Thyroid gland (tissue), 4 donors: ENCODE results near the gene EXOC3L4. TPM values are rescaled to one million over a fixed set of nuclear protein-coding genes. Genes with fewer than 3 reads are reported as not detected.

Experiments
- DNase-seq, 2 donors: peaks; one replicate each; pipeline ENCODE4 v3.0.0-alpha.2; 2019
- H3K27ac ChIP-seq, 3 donors: fragments of 200-600 bp; sonication (generic); 1 replicate in 2 of 3; 2 replicates in 1 of 3; pipeline ENCODE4 v1.5.1; 2016 to 2019; ENCODE audit warnings: mild to moderate bottlenecking in 1 of 3, moderate library complexity in 1 of 3
- H3K27me3 ChIP-seq: fragments of 200-600 bp; sonication (generic); one replicate; pipeline ENCODE4 v1.5.1; 2019
- H3K36me3 ChIP-seq, 2 donors: fragments of 200-600 bp; sonication (generic); one replicate each; pipeline ENCODE4 v1.5.1; 2016 to 2019
- H3K4me1 ChIP-seq, 2 donors: fragments of 200-600 bp; sonication (generic); one replicate each; pipeline ENCODE4 v1.5.1; 2017 to 2019
- H3K4me3 ChIP-seq, 3 donors: fragments of 200-600 bp; sonication (generic); replicated peaks in 1 of 3; 1 replicate in 2 of 3; 2 replicates in 1 of 3; pipeline ENCODE4 v1.5.1; 2016; ENCODE audit warnings: mild to moderate bottlenecking in 1 of 3
- H3K9me3 ChIP-seq: fragments of 200-600 bp; sonication (generic); one replicate; pipeline ENCODE4 v1.5.1; 2017
- POLR2A ChIP-seq, 2 donors: fragments of 450-650 bp; IDR thresholded peaks; one replicate each; pipeline ENCODE4 v1.6.1; 2017; ENCODE audit warnings: antibody characterized with exemption in 2 of 2, mild to moderate bottlenecking in 2 of 2, moderate library complexity in 1 of 2
- WGBS, 2 donors: methylation state at CpG; one replicate each; pipeline ENCODE4 v1.1.5; 2017; 5-methylcytosine and 5-hydroxymethylcytosine counted together
- intact Hi-C: fragments of 100-400 bp; cut with DNase I; formaldehyde crosslinking; loops from one replicate; pipeline ENCODE4 v1.15.1; 2023
- total RNA-seq, 4 donors: library from RNA; depleted of rRNA; stranded (reverse); fragments of >200 nt; gene quantifications; one replicate each; pipeline ENCODE4 v1.2.3, GENCODE V29; 2016
- TF ChIP-seq, protein P1 (sequence below), 6 experiments: fragments of 200-600 bp in 3 of 6; fragments of 450-650 bp in 3 of 6; sonication (generic) in 3 of 6; IDR thresholded peaks; one replicate each; pipeline ENCODE4 v1.5.1; 2016 to 2019; ENCODE audit warnings: antibody characterized with exemption in 6 of 6, mild to moderate bottlenecking in 2 of 6, inconsistent platforms in 1 of 6, moderate library complexity in 1 of 6

EXOC3L4 gene
- total RNA-seq, 4 donors from 2014 or later, result 0.44 to 0.78 TPM; not detected in 2

GRCh38 chr14:103091041-103091882 is 3.3 kb upstream of the EXOC3L4 start:
- Histone ChIP-seq H3K36me3 (no peaks in the 10 kb centered on the region), H3K27me3 (no peaks in the 10 kb centered on the region), H3K4me3 (peak overlapping the region in 1 of 3 donors; percentile 48), H3K27ac (peak overlapping the region in 1 of 3 donors; percentile 18), H3K9me3 (no peaks in the 10 kb centered on the region), H3K4me1 (peaks cover 0 to 8% of the 10 kb centered on the region in 2 donors)
- peak; percentile 70 to 72 for DNase-seq
- intact Hi-C loops, result loop anchor here (10.0 kb wide), 1 partner anchor 396 kb away; no protein-coding TSS in a partner anchor
- WGBS, 2 donors, result 5 to 29% methylated on average over 8 to 12 of the region's 69 CpGs
- TF ChIP-seq POLR2A (IDR thresholded peaks at IDR 0.05), result no peak
- TF ChIP-seq, protein P1, sequence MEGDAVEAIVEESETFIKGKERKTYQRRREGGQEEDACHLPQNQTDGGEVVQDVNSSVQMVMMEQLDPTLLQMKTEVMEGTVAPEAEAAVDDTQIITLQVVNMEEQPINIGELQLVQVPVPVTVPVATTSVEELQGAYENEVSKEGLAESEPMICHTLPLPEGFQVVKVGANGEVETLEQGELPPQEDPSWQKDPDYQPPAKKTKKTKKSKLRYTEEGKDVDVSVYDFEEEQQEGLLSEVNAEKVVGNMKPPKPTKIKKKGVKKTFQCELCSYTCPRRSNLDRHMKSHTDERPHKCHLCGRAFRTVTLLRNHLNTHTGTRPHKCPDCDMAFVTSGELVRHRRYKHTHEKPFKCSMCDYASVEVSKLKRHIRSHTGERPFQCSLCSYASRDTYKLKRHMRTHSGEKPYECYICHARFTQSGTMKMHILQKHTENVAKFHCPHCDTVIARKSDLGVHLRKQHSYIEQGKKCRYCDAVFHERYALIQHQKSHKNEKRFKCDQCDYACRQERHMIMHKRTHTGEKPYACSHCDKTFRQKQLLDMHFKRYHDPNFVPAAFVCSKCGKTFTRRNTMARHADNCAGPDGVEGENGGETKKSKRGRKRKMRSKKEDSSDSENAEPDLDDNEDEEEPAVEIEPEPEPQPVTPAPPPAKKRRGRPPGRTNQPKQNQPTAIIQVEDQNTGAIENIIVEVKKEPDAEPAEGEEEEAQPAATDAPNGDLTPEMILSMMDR (IDR thresholded peaks at IDR 0.05), result peak; percentile 17 to 64 (median 44)

DNA sequence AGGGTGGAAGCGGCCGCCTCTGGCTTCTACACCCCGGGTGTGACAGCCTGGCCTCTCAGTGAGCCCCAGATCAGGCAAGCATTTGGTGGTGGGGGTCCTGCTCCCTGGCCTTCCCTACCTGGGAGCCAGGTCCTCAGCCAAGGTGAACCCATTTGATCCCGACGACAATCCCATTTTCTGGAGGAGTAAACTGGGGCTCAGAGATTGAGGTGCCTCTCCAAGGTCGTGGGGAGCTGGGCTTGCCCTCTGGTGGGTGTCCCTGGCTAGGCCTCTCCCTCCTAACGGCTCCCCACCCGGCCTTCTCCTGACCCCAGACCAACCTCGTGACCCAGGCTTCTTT is 2.7 kb upstream of the EXOC3L4 start:
- intact Hi-C loops, result loop anchor here (10.0 kb wide), 1 partner anchor 397 kb away; no protein-coding TSS in a partner anchor
- Histone ChIP-seq H3K9me3 (no peaks in the 10 kb centered on the region), H3K27ac (peak overlapping the region in 1 of 3 donors; percentile 18), H3K27me3 (no peaks in the 10 kb centered on the region), H3K36me3 (no peaks in the 10 kb centered on the region), H3K4me1 (peaks cover 0 to 8% of the 10 kb centered on the region in 2 donors), H3K4me3 (peak overlapping the region in 1 of 3 donors; percentile 48)
- TF ChIP-seq POLR2A (IDR thresholded peaks at IDR 0.05), result no peak
- 56 to 74% methylated on average over 6 to 8 of the region's 9 CpGs for WGBS, 2 donors
- DNase-seq, result no peak

DNA sequence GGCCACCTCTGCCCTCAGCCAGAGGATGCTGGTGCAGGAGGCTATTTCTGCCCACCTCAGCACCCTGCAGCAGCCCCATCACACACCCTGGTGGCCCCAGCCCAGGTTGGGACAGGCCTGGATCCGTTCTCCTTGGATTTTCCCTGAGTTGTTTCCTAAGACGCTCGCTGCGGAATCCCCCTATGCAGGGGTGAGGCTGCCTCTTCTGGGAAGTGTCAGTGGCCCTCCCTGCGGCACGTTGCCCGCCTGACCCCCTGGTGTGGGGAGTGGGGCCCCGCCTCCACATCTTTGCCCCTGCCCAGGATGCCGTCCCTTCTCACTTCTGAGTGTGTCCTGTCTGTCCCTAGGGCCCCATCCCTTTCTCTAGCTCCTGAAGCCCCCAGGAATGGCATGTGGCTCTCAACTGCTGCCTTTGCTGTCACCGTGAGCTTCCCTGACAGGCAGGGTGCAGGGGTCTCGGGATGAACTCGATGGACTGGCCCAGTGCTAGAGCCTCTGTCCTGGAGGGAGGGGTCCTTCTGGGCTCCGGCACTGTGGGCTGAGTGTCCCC is 594 bp upstream of the EXOC3L4 start:
- TF ChIP-seq, protein P1 (IDR thresholded peaks at IDR 0.05), result no peak
- no peak for TF ChIP-seq POLR2A (IDR thresholded peaks at IDR 0.05)
- H3K4me3 ChIP-seq, result no peak overlapping the region
- H3K27me3 ChIP-seq, result no peaks in the 10 kb centered on the region
- no peak overlapping the region for H3K27ac ChIP-seq
- peaks cover 0 to 8% of the 10 kb centered on the region in 2 donors for H3K4me1 ChIP-seq
- no peak for DNase-seq
- intact Hi-C loops, result loop anchor here (10.0 kb wide), 1 partner anchor 399 kb away; no protein-coding TSS in a partner anchor
- WGBS, 2 donors, result 81 to 89% methylated on average over 6 to 12 of the region's 13 CpGs
- no peaks in the 10 kb centered on the region for H3K36me3 ChIP-seq
- no peaks in the 10 kb centered on the region for H3K9me3 ChIP-seq

GRCh38 chr14:103095210-103095778 is 769 bp downstream of the EXOC3L4 start:
- 90 to 93% methylated on average over 9 to 11 of the region's 11 CpGs for WGBS, 2 donors
- Histone ChIP-seq H3K27ac (no peak overlapping the region), H3K9me3 (no peaks in the 10 kb centered on the region)

DNA sequence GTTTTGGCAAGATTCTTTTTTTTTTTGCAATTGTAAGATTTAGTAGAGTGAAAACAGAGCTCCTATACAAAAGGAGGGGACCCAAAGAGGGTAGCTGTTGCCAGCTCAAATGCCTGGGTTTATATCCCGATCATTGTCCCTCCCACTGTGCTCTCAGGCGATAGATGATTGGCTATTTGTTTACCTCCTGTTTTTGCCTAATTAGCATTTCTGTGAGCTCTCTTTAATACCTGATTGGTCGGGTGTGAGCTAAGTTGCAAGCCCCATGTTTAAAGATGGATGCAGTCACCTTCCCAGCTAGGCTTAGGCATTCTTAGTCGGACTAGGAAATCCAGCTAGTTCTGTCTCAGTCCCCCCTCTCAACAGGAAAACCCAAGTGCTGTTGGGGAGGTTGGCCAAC is 1.9 kb downstream of the EXOC3L4 start:
- Histone ChIP-seq H3K27ac (no peak overlapping the region), H3K36me3 (no peaks in the 10 kb centered on the region), H3K9me3 (no peaks in the 10 kb centered on the region), H3K27me3 (no peaks in the 10 kb centered on the region), H3K4me1 (peaks cover 0 to 3% of the 10 kb centered on the region in 2 donors), H3K4me3 (no peak overlapping the region)
- intact Hi-C loops, result loop anchor here (10.0 kb wide), 1 partner anchor 402 kb away; no protein-coding TSS in a partner anchor
- DNase-seq, result no peak
- no peak for TF ChIP-seq POLR2A (IDR thresholded peaks at IDR 0.05)
- TF ChIP-seq, protein P1 (IDR thresholded peaks at IDR 0.05), result no peak
- WGBS, 2 donors, result 60 to 64% methylated on average over 4 of the region's 4 CpGs

More at GRCh38 chr14:103095210-103095778, 769 bp downstream of the EXOC3L4 start:
- Histone ChIP-seq H3K27me3 (no peaks in the 10 kb centered on the region), H3K4me3 (no peak overlapping the region), H3K4me1 (peaks cover 0 to 8% of the 10 kb centered on the region in 2 donors), H3K36me3 (no peaks in the 10 kb centered on the region)
- DNase-seq, result no peak
- no peak for TF ChIP-seq POLR2A (IDR thresholded peaks at IDR 0.05)
- TF ChIP-seq, protein P1 (IDR thresholded peaks at IDR 0.05), result no peak
- intact Hi-C loops, result loop anchor here (10.0 kb wide), 1 partner anchor 400 kb away; no protein-coding TSS in a partner anchor
